ENCODE results near the gene PITPNC1.
A peak's percentile ranks its signal among the peaks of the same experiment; 100 is the strongest.
"Not testable (repeated sequence)": the region's sequence is repeated elsewhere in the genome, so short reads cannot be mapped to it uniquely, and the experiment has no call there.

PITPNC1 gene

GRCh38 chr17:67366193-67367157 is 10.6 kb upstream of the PITPNC1 start, which contains the start of gene PSMD12:
TSS of gene PSMD12 (minus strand) at chr17:67366577. CDS start at chr17:67366519, 58 bp downstream.
- peak; percentile 92 to 96 (median 93) for DNase-seq (ENCODE audit: low read depth in 2 of 3, low spot score in 1 of 3)

GRCh38 chr17:67369676-67370075 is 7.4 kb upstream of the PITPNC1 start:
- no peak for DNase-seq (ENCODE audit: low read depth in 2 of 3, low spot score in 1 of 3)

DNA sequence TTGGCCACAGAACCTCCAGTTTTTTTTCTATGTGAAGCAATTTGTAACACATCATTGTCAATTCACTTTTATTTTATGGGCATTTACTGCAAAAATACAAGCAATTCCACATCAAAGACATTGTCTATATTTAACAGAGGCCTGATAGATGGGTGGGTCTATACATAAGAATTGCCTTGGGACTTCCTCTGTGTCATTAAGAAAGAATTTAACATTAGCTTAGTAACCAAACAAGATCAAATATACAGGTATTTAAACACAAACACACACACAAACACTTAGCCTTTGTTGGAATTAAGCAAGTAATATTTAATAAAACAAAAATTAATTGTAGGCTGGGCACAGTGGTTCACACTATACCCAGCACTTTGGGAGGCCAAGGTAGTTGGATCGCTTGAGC is 4.3 kb upstream of the PITPNC1 start:
- no peak for DNase-seq (ENCODE audit: low read depth in 2 of 3, low spot score in 1 of 3)

DNA sequence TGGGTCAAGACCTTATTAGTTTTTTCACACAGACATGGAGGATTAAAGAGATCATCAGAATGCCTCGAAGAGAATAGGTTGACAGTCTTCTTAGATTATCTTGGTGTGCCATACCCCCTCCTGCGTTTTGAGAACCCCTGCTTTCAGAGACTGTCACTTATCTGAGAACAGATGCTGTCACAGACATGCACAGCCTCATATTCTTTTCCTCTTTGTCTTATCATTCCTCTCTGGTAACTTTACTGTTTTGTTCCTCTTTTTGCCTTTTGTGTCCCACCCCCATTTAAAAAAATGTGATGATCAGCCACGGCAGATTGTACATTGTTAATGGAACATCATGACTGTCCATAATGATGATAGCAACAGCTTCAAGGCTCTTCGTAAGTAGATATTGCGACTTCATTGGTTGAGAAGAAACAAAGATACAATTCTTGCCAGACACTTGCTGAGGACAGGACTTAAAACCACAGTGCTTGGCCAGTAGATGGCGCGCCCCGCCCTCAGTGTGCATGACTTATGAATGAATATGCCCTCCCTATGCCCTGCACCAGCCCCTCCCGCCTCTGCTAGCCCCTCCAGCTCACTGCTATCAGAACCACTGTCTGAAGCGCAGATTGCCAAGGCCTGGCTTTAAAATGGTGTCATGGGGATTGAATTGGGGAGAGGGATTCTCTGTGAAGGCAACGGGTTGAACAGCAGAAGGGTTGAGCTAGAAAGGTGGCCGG is 2.6 kb upstream of the PITPNC1 start:
- DNase-seq (ENCODE audit: low read depth in 2 of 3, low spot score in 1 of 3) = peak; percentile 80 to 82 (median 81)

GRCh38 chr17:67375054-67375427 is 2.0 kb upstream of the PITPNC1 start:
- no peak for DNase-seq (ENCODE audit: low read depth in 2 of 3, low spot score in 1 of 3)

- no peak for DNase-seq (ENCODE audit: low read depth in 2 of 3, low spot score in 1 of 3)
Observed at GRCh38 chr17:67375716-67376115, 1.4 kb upstream of the PITPNC1 start.

- DNase-seq (ENCODE audit: low read depth in 2 of 3, low spot score in 1 of 3) = no peak
Observed at GRCh38 chr17:67376415-67376736, 705 bp upstream of the PITPNC1 start.

DNA sequence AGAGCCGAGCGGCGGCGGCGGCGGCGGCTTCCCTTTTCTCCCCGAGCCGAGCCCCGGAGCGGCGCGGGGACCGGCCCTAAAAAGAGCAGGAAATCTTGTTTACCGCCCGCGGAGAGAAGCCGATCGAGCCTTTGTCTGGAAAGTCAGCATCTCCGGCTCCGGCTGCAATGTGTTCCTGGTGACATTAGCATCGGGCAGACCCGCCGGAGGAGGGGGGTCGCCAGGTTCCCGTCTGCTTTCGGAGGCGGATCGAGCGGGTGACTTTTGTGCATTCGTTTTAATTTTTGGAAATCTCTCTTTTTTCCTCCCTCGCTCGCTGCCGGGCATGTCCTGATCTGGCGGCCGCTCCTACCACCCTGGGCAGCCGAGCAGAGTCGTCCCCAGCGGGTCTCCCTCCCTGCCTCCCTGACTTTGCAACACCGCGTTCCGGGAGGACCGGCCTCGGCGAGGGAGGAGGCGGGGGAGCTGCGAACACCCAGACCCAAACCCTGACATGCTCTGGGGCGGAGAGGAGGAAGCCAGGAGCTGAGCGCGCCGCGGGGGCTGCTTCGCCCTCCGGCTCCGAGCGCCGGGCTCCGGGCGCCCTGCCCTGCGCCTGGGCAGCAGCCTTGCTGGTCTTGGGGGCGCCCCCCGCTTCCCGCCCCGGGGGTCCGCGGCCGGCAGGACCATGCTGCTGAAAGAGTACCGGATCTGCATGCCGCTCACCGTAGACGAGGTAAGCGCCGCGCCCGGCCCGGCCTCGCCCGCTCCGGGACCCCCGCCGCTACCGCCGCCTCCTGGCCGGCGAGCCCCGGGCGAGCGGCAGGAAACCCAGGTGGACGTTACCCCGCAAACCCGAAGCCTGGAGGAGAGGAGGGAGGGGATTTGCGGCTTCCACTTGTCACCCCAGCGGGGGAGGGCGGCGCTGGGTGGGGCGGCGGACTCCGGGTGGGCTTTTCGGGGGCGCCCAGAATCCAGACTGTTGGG is 690 bp downstream of the PITPNC1 start:
- peak in 2 of 3 donors; percentile 36 to 49 for DNase-seq (ENCODE audit: low read depth in 2 of 3, low spot score in 1 of 3)

DNA sequence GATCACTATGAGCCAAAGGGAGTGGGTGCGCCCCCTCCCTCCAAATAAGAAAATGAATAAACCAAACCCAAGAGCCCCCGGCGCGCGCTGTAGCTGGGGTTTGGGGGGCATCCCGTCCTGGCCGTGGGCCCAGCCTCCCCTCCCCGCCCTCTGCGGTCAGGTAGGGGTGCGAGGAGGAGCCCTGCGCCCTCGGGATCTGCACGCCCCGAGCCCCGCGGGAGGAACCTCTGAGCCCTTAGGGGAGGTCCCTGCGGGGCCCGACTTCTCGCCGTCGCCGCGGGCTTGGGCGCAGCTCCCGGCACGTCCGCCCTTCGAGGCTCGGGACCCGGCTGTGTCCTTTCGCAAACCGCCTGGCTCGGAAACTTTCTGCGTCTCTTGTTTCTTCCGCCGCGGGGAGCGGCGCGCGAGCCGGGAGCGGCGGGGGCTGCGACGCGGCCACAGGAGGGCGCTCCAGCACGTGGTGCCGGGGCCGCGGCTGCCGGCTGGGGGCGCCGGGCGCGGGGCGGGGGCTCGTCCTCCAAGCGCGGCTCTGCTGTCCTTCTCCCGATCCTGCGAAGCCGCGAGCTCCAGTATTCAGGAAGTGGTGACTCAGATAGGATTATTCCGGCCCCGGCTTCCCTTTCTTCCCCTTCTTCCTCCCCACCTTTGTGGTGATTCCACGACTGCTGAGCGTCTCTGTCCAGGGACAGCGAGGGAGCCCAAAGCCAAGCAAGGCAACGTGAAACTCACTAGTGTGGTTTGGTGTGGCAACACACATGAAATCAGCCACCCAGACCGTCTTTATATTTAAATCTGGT is 1.6 kb downstream of the PITPNC1 start:
- peak; percentile 65 to 72 (median 72) for DNase-seq (ENCODE audit: low read depth in 2 of 3, low spot score in 1 of 3)

- DNase-seq (ENCODE audit: low read depth in 2 of 3, low spot score in 1 of 3) = no peak
Observed at GRCh38 chr17:67379251-67379630, 2.2 kb downstream of the PITPNC1 start.

- no peak for DNase-seq (ENCODE audit: low read depth in 2 of 3, low spot score in 1 of 3)
Observed at GRCh38 chr17:67381929-67382257, 4.8 kb downstream of the PITPNC1 start.

DNA sequence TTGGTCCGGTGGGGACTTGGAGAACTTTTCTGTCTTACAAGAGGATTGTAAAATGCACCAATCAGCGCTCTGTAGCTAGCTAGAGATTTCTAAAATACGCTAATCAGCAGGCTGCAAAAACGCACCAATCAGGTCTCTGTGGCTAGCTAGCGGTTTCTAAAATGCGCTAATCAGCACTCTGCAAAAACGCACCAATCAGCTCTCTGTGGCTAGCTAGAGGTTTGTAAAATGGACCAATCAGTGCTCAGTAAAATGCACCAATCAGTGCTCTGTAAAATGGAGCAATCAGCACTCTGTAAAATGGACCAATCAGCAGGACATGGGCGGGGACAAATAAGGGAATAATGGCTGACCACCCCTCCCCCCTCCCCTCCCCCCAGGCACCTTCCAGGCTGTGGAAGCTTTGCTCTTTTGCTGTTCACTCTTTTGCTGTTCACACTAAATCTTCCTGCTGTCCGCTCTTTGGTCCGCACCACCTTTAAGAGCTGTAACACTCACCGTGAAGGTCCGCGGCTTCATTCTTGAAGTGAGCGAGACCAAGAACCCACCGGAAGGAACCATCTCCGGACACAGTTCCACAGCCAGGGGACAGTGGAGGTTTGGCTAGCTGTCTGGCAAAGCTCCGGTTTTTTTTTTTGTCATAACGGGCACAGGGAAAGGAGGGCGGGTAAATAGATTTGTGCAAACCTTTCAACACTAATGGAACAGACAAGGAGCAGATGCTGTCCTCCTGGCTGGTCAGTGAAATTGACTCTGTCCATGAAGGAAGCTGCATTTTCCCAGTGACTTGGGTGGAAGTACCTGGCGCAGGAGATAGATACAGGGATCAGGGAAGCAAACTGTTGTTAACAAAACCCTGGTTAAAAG is 8.3 kb downstream of the PITPNC1 start:
- no peak for DNase-seq (ENCODE audit: low read depth in 2 of 3, low spot score in 1 of 3)

- peak; percentile 53 to 70 (median 69) for DNase-seq (ENCODE audit: low read depth in 2 of 3, low spot score in 1 of 3)
Observed at GRCh38 chr17:67386965-67387551, 10.0 kb downstream of the PITPNC1 start.

GRCh38 chr17:67388536-67388935 is 11.5 kb downstream of the PITPNC1 start:
- DNase-seq (ENCODE audit: low read depth in 2 of 3, low spot score in 1 of 3) = not testable (repeated sequence)

DNA sequence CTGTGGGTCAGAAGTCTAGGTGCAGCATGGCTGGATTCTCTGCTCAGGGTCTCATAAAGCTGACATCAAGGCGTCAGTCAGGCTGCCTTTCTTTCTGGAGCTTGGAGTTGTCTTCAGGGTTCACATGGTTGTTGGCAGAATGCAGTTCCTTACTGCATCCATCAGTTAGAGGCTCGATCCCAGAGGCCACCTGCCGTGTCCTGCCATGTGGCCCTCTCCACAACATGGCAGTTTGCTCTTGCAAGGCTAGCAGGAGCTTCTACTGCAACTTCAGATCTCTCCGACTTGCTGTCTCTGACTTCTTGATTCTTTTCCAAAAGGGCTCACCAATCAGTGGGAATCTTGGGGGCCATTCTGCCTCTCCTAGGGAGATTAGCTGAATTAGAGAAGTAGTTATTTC is 11.9 kb downstream of the PITPNC1 start:
- no peak for DNase-seq (ENCODE audit: low read depth in 2 of 3, low spot score in 1 of 3)

DNA sequence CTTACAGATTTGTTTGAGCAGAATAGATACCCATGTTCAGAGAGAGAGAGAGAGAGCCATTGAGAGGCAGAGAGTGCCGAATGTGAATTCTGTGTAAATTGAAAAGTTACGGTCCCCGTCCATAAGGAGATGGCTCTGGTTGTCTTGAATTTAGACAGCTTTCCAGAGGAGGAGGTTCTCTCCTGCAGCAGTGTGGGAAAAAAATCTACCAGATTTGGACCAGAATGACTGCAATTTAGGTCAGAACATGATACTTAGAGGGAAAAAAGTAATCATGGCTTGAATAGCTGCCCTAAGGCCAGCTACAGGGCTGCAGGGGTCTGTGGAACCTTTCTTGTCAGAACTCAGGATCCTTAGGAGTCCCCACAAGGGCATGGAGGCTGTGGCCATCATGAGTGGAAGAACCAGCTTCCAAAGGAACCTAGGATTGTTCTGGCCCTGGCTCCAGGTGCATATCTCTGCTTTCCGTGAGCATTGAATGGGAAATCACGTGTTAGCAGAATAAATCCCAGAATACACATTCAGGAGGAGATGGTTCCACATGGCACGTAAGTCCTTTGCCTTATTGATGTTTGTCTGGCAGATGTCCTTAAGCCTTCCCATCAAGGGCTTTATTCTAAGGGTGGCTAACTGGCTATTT is 13.0 kb downstream of the PITPNC1 start:
- no peak for DNase-seq (ENCODE audit: low read depth in 2 of 3, low spot score in 1 of 3)

- DNase-seq (ENCODE audit: low read depth in 2 of 3, low spot score in 1 of 3) = peak; percentile 38 to 53 (median 47)
Observed at GRCh38 chr17:67390646-67391361, 13.7 kb downstream of the PITPNC1 start.

- DNase-seq (ENCODE audit: low read depth in 2 of 3, low spot score in 1 of 3) = no peak
Observed at GRCh38 chr17:67392111-67392510, 15.0 kb downstream of the PITPNC1 start.

Data from stimulated activated CD4-positive, alpha-beta T cell treated with anti-CD3 and anti-CD28 coated beads, Interleukin-12 subunit alpha, Interleukin-12 subunit beta, amount 100 ng/mL, for 48 hours (primary cell).